ENCODE data around the gene NPHP4.

DNA sequence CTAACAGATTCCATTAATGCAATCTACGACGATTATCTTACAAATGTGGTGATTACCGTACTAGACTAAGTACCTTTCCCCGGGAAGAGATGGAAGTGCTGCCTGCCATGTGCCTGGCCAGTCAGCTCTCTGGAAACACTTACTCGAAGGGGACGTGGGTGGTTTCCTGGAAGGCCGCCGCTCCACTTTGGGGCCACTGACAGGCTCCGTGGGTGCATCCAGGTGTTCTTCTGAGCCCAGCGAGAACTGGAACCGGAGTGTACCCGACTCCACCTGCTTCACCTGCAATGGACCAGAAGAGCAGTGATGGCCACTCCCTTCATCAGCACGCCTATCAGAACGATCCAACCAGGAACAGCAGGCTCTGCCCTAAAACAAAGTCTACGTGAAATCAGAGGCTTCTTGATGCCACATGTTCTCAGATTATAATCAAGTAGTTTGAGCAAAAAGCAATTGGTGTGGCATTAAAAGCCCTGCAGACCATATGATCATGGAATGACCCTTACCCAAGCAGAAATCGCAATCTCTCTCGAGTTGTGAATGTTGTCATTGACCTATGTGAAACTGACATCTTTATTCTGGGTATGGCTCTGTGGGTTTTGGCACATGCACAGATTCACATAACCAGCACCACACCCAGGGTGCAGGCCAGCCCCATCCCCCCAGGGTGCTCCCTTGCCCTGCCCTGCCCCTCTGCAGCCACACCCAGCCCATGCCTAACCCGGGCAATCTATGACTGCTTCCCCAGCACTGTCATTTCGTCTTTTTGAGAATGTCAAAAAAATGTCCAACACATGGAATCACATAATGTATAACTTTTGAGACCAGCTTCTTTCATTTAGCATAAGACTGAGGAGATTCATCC, 64.5 kb downstream of the NPHP4 start:
- no peak for TF ChIP-seq ZNF274 (IDR thresholded peaks at IDR 0.05; ENCODE audit: low read depth, low read length)
- no peak for TF ChIP-seq YY1 (IDR thresholded peaks at IDR 0.05; ENCODE audit: insufficient read depth, insufficient read length)
